ENCODE data around the gene ITGB7.

ITGB7 gene

DNA sequence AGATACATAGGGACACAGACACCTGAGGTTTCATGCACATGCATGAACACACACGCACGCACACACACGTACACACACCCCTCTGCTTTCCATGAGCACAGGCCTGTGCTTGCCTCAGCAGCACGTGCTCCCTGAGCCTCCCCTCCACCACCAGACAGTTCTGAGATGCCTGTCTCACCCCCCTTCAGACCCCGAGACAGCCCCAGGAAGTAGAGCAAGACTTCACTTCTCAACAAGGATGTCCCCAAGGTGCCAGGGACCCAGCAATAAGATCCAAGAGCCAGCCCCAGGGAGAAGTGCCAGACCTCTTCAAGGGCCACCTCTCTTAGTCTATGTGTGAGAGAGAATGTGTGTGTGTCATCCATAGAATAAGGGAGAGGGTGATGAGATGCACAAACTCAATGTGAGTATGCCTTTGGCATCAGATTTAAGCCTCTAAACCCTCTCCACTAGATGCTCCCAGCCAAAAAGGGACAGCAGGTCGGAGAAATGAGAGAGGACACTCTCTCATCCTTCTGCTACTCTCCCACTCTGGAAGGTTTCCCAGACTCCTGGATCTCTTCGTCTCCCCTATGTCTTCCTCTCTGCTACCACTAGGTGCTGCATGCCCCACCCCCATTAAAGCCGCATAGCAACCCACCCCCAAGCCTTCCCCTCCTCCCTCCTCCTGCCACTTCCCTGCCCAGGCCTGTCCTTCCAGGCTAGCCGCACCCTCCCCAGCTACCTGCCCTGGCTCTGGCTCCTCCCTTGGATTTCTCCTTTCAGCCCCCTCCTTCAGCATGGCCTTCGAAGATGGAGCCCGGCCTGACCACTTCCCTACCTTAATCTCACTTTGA, 17.2 kb upstream of the ITGB7 start (continued):
- TF ChIP-seq, protein P1, sequence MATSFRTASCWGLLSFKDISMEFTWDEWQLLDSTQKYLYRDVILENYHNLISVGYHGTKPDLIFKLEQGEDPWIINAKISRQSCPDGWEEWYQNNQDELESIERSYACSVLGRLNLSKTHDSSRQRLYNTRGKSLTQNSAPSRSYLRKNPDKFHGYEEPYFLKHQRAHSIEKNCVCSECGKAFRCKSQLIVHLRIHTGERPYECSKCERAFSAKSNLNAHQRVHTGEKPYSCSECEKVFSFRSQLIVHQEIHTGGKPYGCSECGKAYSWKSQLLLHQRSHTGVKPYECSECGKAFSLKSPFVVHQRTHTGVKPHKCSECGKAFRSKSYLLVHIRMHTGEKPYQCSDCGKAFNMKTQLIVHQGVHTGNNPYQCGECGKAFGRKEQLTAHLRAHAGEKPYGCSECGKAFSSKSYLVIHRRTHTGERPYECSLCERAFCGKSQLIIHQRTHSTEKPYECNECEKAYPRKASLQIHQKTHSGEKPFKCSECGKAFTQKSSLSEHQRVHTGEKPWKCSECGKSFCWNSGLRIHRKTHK (tag by site-specific recombination; IDR thresholded peaks at IDR 0.05), result no peak
- no peak for TF ChIP-seq ZNF626 (tag by site-specific recombination; IDR thresholded peaks at IDR 0.05)
- TF ChIP-seq ZNF266 (tag by site-specific recombination; IDR thresholded peaks at IDR 0.05; ENCODE audit: low read depth), result no peak
- TF ChIP-seq, protein P2, sequence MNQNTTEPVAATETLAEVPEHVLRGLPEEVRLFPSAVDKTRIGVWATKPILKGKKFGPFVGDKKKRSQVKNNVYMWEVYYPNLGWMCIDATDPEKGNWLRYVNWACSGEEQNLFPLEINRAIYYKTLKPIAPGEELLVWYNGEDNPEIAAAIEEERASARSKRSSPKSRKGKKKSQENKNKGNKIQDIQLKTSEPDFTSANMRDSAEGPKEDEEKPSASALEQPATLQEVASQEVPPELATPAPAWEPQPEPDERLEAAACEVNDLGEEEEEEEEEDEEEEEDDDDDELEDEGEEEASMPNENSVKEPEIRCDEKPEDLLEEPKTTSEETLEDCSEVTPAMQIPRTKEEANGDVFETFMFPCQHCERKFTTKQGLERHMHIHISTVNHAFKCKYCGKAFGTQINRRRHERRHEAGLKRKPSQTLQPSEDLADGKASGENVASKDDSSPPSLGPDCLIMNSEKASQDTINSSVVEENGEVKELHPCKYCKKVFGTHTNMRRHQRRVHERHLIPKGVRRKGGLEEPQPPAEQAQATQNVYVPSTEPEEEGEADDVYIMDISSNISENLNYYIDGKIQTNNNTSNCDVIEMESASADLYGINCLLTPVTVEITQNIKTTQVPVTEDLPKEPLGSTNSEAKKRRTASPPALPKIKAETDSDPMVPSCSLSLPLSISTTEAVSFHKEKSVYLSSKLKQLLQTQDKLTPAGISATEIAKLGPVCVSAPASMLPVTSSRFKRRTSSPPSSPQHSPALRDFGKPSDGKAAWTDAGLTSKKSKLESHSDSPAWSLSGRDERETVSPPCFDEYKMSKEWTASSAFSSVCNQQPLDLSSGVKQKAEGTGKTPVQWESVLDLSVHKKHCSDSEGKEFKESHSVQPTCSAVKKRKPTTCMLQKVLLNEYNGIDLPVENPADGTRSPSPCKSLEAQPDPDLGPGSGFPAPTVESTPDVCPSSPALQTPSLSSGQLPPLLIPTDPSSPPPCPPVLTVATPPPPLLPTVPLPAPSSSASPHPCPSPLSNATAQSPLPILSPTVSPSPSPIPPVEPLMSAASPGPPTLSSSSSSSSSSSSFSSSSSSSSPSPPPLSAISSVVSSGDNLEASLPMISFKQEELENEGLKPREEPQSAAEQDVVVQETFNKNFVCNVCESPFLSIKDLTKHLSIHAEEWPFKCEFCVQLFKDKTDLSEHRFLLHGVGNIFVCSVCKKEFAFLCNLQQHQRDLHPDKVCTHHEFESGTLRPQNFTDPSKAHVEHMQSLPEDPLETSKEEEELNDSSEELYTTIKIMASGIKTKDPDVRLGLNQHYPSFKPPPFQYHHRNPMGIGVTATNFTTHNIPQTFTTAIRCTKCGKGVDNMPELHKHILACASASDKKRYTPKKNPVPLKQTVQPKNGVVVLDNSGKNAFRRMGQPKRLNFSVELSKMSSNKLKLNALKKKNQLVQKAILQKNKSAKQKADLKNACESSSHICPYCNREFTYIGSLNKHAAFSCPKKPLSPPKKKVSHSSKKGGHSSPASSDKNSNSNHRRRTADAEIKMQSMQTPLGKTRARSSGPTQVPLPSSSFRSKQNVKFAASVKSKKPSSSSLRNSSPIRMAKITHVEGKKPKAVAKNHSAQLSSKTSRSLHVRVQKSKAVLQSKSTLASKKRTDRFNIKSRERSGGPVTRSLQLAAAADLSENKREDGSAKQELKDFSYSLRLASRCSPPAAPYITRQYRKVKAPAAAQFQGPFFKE (tag by site-specific recombination; IDR thresholded peaks at IDR 0.05; ENCODE audit: borderline replicate concordance), result no peak
- no peak for TF ChIP-seq ZNF221 (tag by site-specific recombination; IDR thresholded peaks at IDR 0.05; ENCODE audit: borderline replicate concordance)
- TF ChIP-seq ZNF623 (tag by site-specific recombination; IDR thresholded peaks at IDR 0.05), result no peak
- TF ChIP-seq, protein P3, sequence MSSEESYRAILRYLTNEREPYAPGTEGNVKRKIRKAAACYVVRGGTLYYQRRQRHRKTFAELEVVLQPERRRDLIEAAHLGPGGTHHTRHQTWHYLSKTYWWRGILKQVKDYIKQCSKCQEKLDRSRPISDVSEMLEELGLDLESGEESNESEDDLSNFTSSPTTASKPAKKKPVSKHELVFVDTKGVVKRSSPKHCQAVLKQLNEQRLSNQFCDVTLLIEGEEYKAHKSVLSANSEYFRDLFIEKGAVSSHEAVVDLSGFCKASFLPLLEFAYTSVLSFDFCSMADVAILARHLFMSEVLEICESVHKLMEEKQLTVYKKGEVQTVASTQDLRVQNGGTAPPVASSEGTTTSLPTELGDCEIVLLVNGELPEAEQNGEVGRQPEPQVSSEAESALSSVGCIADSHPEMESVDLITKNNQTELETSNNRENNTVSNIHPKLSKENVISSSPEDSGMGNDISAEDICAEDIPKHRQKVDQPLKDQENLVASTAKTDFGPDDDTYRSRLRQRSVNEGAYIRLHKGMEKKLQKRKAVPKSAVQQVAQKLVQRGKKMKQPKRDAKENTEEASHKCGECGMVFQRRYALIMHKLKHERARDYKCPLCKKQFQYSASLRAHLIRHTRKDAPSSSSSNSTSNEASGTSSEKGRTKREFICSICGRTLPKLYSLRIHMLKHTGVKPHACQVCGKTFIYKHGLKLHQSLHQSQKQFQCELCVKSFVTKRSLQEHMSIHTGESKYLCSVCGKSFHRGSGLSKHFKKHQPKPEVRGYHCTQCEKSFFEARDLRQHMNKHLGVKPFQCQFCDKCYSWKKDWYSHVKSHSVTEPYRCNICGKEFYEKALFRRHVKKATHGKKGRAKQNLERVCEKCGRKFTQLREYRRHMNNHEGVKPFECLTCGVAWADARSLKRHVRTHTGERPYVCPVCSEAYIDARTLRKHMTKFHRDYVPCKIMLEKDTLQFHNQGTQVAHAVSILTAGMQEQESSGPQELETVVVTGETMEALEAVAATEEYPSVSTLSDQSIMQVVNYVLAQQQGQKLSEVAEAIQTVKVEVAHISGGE (tag by site-specific recombination; conservative IDR thresholded peaks at IDR 0.05; ENCODE audit: low read depth), result no peak
- TF ChIP-seq, protein P4, sequence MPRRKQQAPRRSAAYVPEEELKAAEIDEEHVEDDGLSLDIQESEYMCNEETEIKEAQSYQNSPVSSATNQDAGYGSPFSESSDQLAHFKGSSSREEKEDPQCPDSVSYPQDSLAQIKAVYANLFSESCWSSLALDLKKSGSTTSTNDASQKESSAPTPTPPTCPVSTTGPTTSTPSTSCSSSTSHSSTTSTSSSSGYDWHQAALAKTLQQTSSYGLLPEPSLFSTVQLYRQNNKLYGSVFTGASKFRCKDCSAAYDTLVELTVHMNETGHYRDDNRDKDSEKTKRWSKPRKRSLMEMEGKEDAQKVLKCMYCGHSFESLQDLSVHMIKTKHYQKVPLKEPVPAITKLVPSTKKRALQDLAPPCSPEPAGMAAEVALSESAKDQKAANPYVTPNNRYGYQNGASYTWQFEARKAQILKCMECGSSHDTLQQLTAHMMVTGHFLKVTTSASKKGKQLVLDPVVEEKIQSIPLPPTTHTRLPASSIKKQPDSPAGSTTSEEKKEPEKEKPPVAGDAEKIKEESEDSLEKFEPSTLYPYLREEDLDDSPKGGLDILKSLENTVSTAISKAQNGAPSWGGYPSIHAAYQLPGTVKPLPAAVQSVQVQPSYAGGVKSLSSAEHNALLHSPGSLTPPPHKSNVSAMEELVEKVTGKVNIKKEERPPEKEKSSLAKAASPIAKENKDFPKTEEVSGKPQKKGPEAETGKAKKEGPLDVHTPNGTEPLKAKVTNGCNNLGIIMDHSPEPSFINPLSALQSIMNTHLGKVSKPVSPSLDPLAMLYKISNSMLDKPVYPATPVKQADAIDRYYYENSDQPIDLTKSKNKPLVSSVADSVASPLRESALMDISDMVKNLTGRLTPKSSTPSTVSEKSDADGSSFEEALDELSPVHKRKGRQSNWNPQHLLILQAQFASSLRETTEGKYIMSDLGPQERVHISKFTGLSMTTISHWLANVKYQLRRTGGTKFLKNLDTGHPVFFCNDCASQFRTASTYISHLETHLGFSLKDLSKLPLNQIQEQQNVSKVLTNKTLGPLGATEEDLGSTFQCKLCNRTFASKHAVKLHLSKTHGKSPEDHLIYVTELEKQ (tag by site-specific recombination; IDR thresholded peaks at IDR 0.05; ENCODE audit: borderline replicate concordance), result no peak
- TF ChIP-seq, protein P5, sequence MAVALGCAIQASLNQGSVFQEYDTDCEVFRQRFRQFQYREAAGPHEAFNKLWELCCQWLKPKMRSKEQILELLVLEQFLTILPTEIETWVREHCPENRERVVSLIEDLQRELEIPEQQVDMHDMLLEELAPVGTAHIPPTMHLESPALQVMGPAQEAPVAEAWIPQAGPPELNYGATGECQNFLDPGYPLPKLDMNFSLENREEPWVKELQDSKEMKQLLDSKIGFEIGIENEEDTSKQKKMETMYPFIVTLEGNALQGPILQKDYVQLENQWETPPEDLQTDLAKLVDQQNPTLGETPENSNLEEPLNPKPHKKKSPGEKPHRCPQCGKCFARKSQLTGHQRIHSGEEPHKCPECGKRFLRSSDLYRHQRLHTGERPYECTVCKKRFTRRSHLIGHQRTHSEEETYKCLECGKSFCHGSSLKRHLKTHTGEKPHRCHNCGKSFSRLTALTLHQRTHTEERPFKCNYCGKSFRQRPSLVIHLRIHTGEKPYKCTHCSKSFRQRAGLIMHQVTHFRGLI (tag by site-specific recombination; IDR thresholded peaks at IDR 0.05), result no peak
- TF ChIP-seq ZNF146 (tag by site-specific recombination; IDR thresholded peaks at IDR 0.05), result no peak
- TF ChIP-seq, protein P6, sequence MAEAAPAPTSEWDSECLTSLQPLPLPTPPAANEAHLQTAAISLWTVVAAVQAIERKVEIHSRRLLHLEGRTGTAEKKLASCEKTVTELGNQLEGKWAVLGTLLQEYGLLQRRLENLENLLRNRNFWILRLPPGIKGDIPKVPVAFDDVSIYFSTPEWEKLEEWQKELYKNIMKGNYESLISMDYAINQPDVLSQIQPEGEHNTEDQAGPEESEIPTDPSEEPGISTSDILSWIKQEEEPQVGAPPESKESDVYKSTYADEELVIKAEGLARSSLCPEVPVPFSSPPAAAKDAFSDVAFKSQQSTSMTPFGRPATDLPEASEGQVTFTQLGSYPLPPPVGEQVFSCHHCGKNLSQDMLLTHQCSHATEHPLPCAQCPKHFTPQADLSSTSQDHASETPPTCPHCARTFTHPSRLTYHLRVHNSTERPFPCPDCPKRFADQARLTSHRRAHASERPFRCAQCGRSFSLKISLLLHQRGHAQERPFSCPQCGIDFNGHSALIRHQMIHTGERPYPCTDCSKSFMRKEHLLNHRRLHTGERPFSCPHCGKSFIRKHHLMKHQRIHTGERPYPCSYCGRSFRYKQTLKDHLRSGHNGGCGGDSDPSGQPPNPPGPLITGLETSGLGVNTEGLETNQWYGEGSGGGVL (tag by site-specific recombination; IDR thresholded peaks at IDR 0.05), result peak; percentile 41
- TF ChIP-seq RBAK (tag by site-specific recombination; IDR thresholded peaks at IDR 0.05), result no peak
- peak; percentile 54; the same call in 1 of the 2 replicates for TF ChIP-seq IKZF3 (tag by site-specific recombination; IDR thresholded peaks at IDR 0.05)
- no peak for TF ChIP-seq ZNF335 (tag by site-specific recombination; conservative IDR thresholded peaks at IDR 0.05)
- TF ChIP-seq, protein P7, sequence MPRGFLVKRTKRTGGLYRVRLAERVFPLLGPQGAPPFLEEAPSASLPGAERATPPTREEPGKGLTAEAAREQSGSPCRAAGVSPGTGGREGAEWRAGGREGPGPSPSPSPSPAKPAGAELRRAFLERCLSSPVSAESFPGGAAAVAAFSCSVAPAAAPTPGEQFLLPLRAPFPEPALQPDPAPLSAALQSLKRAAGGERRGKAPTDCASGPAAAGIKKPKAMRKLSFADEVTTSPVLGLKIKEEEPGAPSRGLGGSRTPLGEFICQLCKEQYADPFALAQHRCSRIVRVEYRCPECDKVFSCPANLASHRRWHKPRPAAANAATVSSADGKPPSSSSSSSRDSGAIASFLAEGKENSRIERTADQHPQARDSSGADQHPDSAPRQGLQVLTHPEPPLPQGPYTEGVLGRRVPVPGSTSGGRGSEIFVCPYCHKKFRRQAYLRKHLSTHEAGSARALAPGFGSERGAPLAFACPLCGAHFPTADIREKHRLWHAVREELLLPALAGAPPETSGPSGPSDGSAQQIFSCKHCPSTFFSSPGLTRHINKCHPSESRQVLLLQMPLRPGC (tag by site-specific recombination; IDR thresholded peaks at IDR 0.05), result no peak
